CD4-positive, alpha-beta memory T cell (primary cell): ENCODE measurements around the gene LRRC8E. TPM values are rescaled to one million over a fixed set of nuclear protein-coding genes. Genes with fewer than 3 reads are reported as not detected.

Experiments used
- CTCF ChIA-PET: fragments of 350-600 bp; sonication (Branson Sonifier 250); formaldehyde crosslinking; loops from one replicate; lab custom pipeline; 2021; ENCODE audit warnings: inconsistent platforms; ENCODE audit not compliant: partially characterized antibody; lab: Charles Lee
- POLR2A ChIA-PET: fragments of 350-600 bp; sonication (Branson Sonifier 250); formaldehyde crosslinking; loops from one replicate; lab custom pipeline; 2021; ENCODE audit not compliant: partially characterized antibody; lab: Charles Lee
- DNase-seq, 5 donors: peaks; one replicate each; pipeline versions ENCODE4 v3.0.0 to v3.0.0-alpha.2; 2020 to 2022; ENCODE audit warnings: mixed read lengths in 1 of 5
- H3K27ac ChIP-seq: one replicate; pipeline ENCODE4 v1.7.0; 2013; ENCODE audit warnings: low read depth, low read length
- H3K27me3 ChIP-seq: 2 replicates; pipeline ENCODE4 v1.7.0; 2013; ENCODE audit warnings: mild to moderate bottlenecking, low read length, moderate library complexity; ENCODE audit not compliant: insufficient read depth
- H3K36me3 ChIP-seq: 2 replicates; pipeline ENCODE4 v1.7.0; 2013; ENCODE audit warnings: mild to moderate bottlenecking, low read length, moderate library complexity; ENCODE audit not compliant: insufficient read depth
- H3K4me1 ChIP-seq: 2 replicates; pipeline ENCODE4 v1.7.0; 2013; ENCODE audit warnings: mild to moderate bottlenecking, low read length, moderate library complexity; ENCODE audit not compliant: insufficient read depth
- H3K4me3 ChIP-seq, 2 donors: one replicate each; pipeline ENCODE4 v1.7.0; 2013; ENCODE audit warnings: low read length in 2 of 2, mild to moderate bottlenecking in 1 of 2
- H3K9me3 ChIP-seq, 2 donors: one replicate each; pipeline ENCODE4 v1.7.0; 2013; ENCODE audit warnings: low read length in 2 of 2, control low read depth in 1 of 2; ENCODE audit not compliant: control insufficient read depth in 1 of 2
- H3K27ac Mint-ChIP-seq, 7 donors: one replicate each; pipeline ENCODE4 v1.8.0; 2020 to 2021; ENCODE audit warnings: mixed read lengths in 7 of 7, mild to moderate bottlenecking in 6 of 7, inconsistent platforms in 3 of 7, moderate library complexity in 3 of 7
- H3K27me3 Mint-ChIP-seq, 2 donors: one replicate each; pipeline ENCODE4 v1.8.0; 2020 to 2021; ENCODE audit warnings: mixed read lengths in 2 of 2
- H3K36me3 Mint-ChIP-seq, 2 donors: one replicate each; pipeline ENCODE4 v1.8.0; 2020 to 2021; ENCODE audit warnings: mixed read lengths in 2 of 2, inconsistent platforms in 1 of 2, mild to moderate bottlenecking in 1 of 2
- H3K4me1 Mint-ChIP-seq, 4 donors: one replicate each; pipeline ENCODE4 v1.8.0; 2020 to 2021; ENCODE audit warnings: mixed read lengths in 4 of 4, mild to moderate bottlenecking in 1 of 4
- H3K4me3 Mint-ChIP-seq, 8 donors: one replicate each; pipeline ENCODE4 v1.8.0; 2020 to 2021; ENCODE audit warnings: mixed read lengths in 8 of 8, mild to moderate bottlenecking in 7 of 8, moderate library complexity in 6 of 8, inconsistent platforms in 3 of 8
- H3K9me3 Mint-ChIP-seq, 8 donors: one replicate each; pipeline ENCODE4 v1.8.0; 2020 to 2021; ENCODE audit warnings: mixed read lengths in 8 of 8, mild to moderate bottlenecking in 5 of 8, inconsistent platforms in 3 of 8, moderate library complexity in 1 of 8
- intact Hi-C: fragments of 100-400 bp; cut with micrococcal nuclease; formaldehyde crosslinking; loops from one replicate; pipeline ENCODE4 v1.15.1; 2023
- polyA plus RNA-seq, 2 donors: library from polyadenylated mRNA; unstranded; fragments of 300-500 nt; fragmentation: Illumina TruSeq; gene quantifications; one replicate each; pipeline ENCODE4 v1.2.3, GENCODE V29; 2021
- total RNA-seq, 2 experiments: library from RNA; stranded (reverse); gene quantifications; one replicate each; pipeline ENCODE4 v1.2.3, GENCODE V29; 2021

The LRRC8E gene
- total and polyA plus RNA-seq, 4 experiments from 2014 or later = not detected

- H3K4me3 Mint-ChIP-seq = peak overlapping the region; percentile 74 to 99 (median 88)
- Histone ChIP-seq H3K27ac (peak overlapping the region; percentile 83), H3K4me3 (peak overlapping the region; percentile 61 to 96), H3K36me3 (peaks cover 5% of the 10 kb centered on the region), H3K27me3 (no peaks in the 10 kb centered on the region), H3K9me3 (no peaks in the 10 kb centered on the region), H3K4me1 (peaks cover 32% of the 10 kb centered on the region)
- H3K27me3 Mint-ChIP-seq = peaks cover 2 to 4% of the 10 kb centered on the region in 2 donors
- H3K27ac Mint-ChIP-seq = peak overlapping the region; percentile 89 to 97 (median 94)
- DNase-seq = peak; percentile 80 to 93 (median 81)
- peaks cover 0 to 5% (median 1%) of the 10 kb centered on the region in 8 donors for H3K9me3 Mint-ChIP-seq
- CTCF ChIA-PET = interaction anchor here (0.6 to 4.0 kb wide), 11 partner anchors 14 to 262 kb away, joined by 3 to 33 read pairs (median 3); partner anchors contain the start of genes SNAPC2 and TIMM44
- POLR2A ChIA-PET = interaction anchor here (0.6 to 2.5 kb wide), 14 partner anchors 9 to 835 kb away, joined by 3 to 82 read pairs (median 4); partner anchors contain the start of genes ELAVL1, SNAPC2, TGFBR3L and TIMM44
- peaks cover 15 to 37% (median 26%) of the 10 kb centered on the region in 4 donors for H3K4me1 Mint-ChIP-seq
- H3K36me3 Mint-ChIP-seq = peaks cover 0 to 18% of the 10 kb centered on the region in 2 donors
- intact Hi-C loops = no loop called here
These were observed 16.0 kb downstream of the LRRC8E start for GRCh38 chr19:7904074-7905020.

- Mint-ChIP-seq H3K4me3 (peak overlapping the region; percentile 74 to 90 (median 86)), H3K36me3 (peaks cover 0 to 18% of the 10 kb centered on the region in 2 donors), H3K27me3 (peaks cover 2 to 3% of the 10 kb centered on the region in 2 donors), H3K9me3 (peaks cover 0 to 5% (median 1%) of the 10 kb centered on the region in 8 donors), H3K4me1 (peaks cover 15 to 37% (median 26%) of the 10 kb centered on the region in 4 donors), H3K27ac (peak overlapping the region; percentile 89 to 97 (median 94))
- H3K27ac ChIP-seq = peak overlapping the region; percentile 83
- H3K4me3 ChIP-seq = peak overlapping the region in 1 of 2 donors; percentile 61
- intact Hi-C loops = no loop called here
- no peaks in the 10 kb centered on the region for H3K27me3 ChIP-seq
- POLR2A ChIA-PET = interaction anchor here (1.4 kb wide), 1 partner anchor 15 kb away, joined by 3 read pairs; the partner anchor contains the start of gene SNAPC2
- CTCF ChIA-PET = interaction anchor here (0.6 kb wide), 1 partner anchor 12 kb away, joined by 3 read pairs; no protein-coding TSS in a partner anchor
- H3K36me3 ChIP-seq = peaks cover 9% of the 10 kb centered on the region
- no peak for DNase-seq
- peaks cover 32% of the 10 kb centered on the region for H3K4me1 ChIP-seq
- no peaks in the 10 kb centered on the region for H3K9me3 ChIP-seq
These were observed 17.0 kb downstream of the LRRC8E start for GRCh38 chr19:7905268-7905667.

GRCh38 chr19:7905859-7906258, 17.5 kb downstream of the LRRC8E start:
- Mint-ChIP-seq H3K9me3 (peaks cover 0 to 5% (median 1%) of the 10 kb centered on the region in 8 donors), H3K27me3 (peaks cover 2 to 3% of the 10 kb centered on the region in 2 donors), H3K36me3 (peaks cover 4 to 22% of the 10 kb centered on the region in 2 donors), H3K27ac (peak overlapping the region in 5 of 7 donors; percentile 57 to 97 (median 87)), H3K4me3 (peak overlapping the region in 6 of 8 donors; percentile 48 to 85 (median 78)), H3K4me1 (peaks cover 15 to 37% (median 26%) of the 10 kb centered on the region in 4 donors)
- H3K9me3 ChIP-seq = no peaks in the 10 kb centered on the region
- no peaks in the 10 kb centered on the region for H3K27me3 ChIP-seq
- ChIA-PET CTCF (interaction anchor here (0.6 to 1.0 kb wide), 2 partner anchors 12 to 23 kb away, joined by 3 to 4 read pairs; no protein-coding TSS in a partner anchor), POLR2A (interaction anchor here (1.4 kb wide), 1 partner anchor 14 kb away, joined by 3 read pairs; the partner anchor contains the start of gene SNAPC2)
- no peak overlapping the region for H3K27ac ChIP-seq
- H3K4me3 ChIP-seq = no peak overlapping the region
- intact Hi-C loops = no loop called here
- no peak for DNase-seq
- peaks cover 12% of the 10 kb centered on the region for H3K36me3 ChIP-seq
- peaks cover 32% of the 10 kb centered on the region for H3K4me1 ChIP-seq

GRCh38 chr19:7907122-7907521, 18.8 kb downstream of the LRRC8E start:
- H3K9me3 Mint-ChIP-seq = peaks cover 0 to 5% (median 1%) of the 10 kb centered on the region in 8 donors
- peaks cover 15 to 37% (median 26%) of the 10 kb centered on the region in 4 donors for H3K4me1 Mint-ChIP-seq
- peak overlapping the region in 1 of 7 donors; percentile 85 for H3K27ac Mint-ChIP-seq
- no peak for DNase-seq
- Histone ChIP-seq H3K27ac (no peak overlapping the region), H3K9me3 (no peaks in the 10 kb centered on the region), H3K36me3 (peaks cover 12% of the 10 kb centered on the region), H3K4me3 (no peak overlapping the region), H3K27me3 (no peaks in the 10 kb centered on the region), H3K4me1 (peaks cover 32% of the 10 kb centered on the region)
- CTCF ChIA-PET = interaction anchor here (0.6 to 1.1 kb wide), 2 partner anchors 11 to 14 kb away, joined by 3 read pairs; no protein-coding TSS in a partner anchor
- H3K36me3 Mint-ChIP-seq = peaks cover 13 to 31% of the 10 kb centered on the region in 2 donors
- peak overlapping the region in 2 of 8 donors; percentile 21 to 77 for H3K4me3 Mint-ChIP-seq
- intact Hi-C loops = no loop called here
- POLR2A ChIA-PET = interaction anchor here (0.5 to 3.3 kb wide), 2 partner anchors 11 to 36 kb away, joined by 5 to 21 read pairs; partner anchors contain the start of gene SNAPC2
- peaks cover 2 to 3% of the 10 kb centered on the region in 2 donors for H3K27me3 Mint-ChIP-seq

- DNase-seq = peak in 1 of 5 donors; percentile 19
- H3K27me3 ChIP-seq = no peaks in the 10 kb centered on the region
- peaks cover 12% of the 10 kb centered on the region for H3K36me3 ChIP-seq
- H3K9me3 ChIP-seq = no peaks in the 10 kb centered on the region
- peaks cover 14 to 32% of the 10 kb centered on the region in 2 donors for H3K36me3 Mint-ChIP-seq
- CTCF ChIA-PET = no interaction called here
- H3K27me3 Mint-ChIP-seq = peaks cover 2 to 3% of the 10 kb centered on the region in 2 donors
- H3K4me3 ChIP-seq = no peak overlapping the region
- POLR2A ChIA-PET = interaction anchor here (3.3 kb wide), 1 partner anchor 11 kb away, joined by 21 read pairs; the partner anchor contains the start of gene SNAPC2
- peak overlapping the region in 1 of 7 donors; percentile 85 for H3K27ac Mint-ChIP-seq
- intact Hi-C loops = no loop called here
- peaks cover 32% of the 10 kb centered on the region for H3K4me1 ChIP-seq
- H3K27ac ChIP-seq = no peak overlapping the region
- H3K9me3 Mint-ChIP-seq = peaks cover 0 to 5% (median 1%) of the 10 kb centered on the region in 8 donors
- peak overlapping the region in 1 of 8 donors; percentile 77 for H3K4me3 Mint-ChIP-seq
- peaks cover 14 to 36% (median 25%) of the 10 kb centered on the region in 4 donors for H3K4me1 Mint-ChIP-seq
These were observed 19.2 kb downstream of the LRRC8E start for GRCh38 chr19:7907544-7907943.

GRCh38 chr19:7908078-7908699, 19.9 kb downstream of the LRRC8E start:
- POLR2A ChIA-PET = interaction anchor here (3.3 kb wide), 1 partner anchor 10 kb away, joined by 21 read pairs; the partner anchor contains the start of gene SNAPC2
- H3K27ac ChIP-seq = no peak overlapping the region
- CTCF ChIA-PET = interaction anchor here (1.5 kb wide), 1 partner anchor 9 kb away, joined by 5 read pairs; no protein-coding TSS in a partner anchor
- intact Hi-C loops = no loop called here
- no peaks in the 10 kb centered on the region for H3K9me3 ChIP-seq
- H3K36me3 ChIP-seq = peaks cover 12% of the 10 kb centered on the region
- Mint-ChIP-seq H3K4me1 (peaks cover 11 to 30% (median 21%) of the 10 kb centered on the region in 4 donors), H3K4me3 (no peak overlapping the region), H3K27ac (no peak overlapping the region), H3K36me3 (peaks cover 19 to 36% of the 10 kb centered on the region in 2 donors), H3K9me3 (peaks cover 0 to 5% (median 1%) of the 10 kb centered on the region in 8 donors), H3K27me3 (peaks cover 2 to 3% of the 10 kb centered on the region in 2 donors)
- peaks cover 26% of the 10 kb centered on the region for H3K4me1 ChIP-seq
- H3K4me3 ChIP-seq = no peak overlapping the region
- no peaks in the 10 kb centered on the region for H3K27me3 ChIP-seq
- no peak for DNase-seq
